HG03439 (cell line): ENCODE results near the gene C1orf198.
"Not testable (repeated sequence)": the region's sequence is repeated elsewhere in the genome, so short reads cannot be mapped to it uniquely, and the experiment has no call there.

Source experiments
- ATAC-seq: cut with Tn5 transposase; IDR thresholded peaks from one replicate; pipeline ENCODE4 v1.9.1; 2021; ENCODE audit warnings: mild to moderate bottlenecking, moderate library complexity; ENCODE audit not compliant: unreplicated experiment

The C1orf198 gene

DNA sequence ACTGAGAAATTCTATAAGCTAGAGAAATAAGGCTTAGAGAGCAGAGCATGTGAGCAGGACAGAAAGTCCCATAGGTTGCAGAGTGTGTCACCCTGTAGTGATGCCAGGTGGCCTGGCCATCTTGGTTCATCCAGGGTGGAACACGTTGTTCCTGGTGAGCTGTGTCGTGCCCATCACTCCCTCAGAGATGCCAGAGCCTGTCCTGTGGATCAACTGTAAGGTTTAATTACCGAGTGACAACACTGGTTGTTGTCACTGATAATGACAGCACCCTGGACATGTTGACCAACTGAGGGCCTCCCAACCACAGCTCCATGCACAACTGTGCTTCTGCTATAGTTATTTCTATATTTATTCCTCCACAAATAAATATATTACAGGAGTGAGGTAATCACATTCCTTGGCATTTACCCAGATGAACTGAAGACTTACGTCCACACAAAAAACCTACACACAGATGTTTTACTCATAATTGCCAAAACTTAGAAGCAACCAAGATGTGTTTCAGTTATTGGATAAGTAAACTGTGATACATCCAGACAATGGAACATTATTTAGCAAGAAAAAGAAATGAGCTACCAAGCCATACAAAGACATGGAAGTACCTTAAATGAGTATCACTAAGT lies 6.2 kb downstream of the C1orf198 start:
- no peak for ATAC-seq

DNA sequence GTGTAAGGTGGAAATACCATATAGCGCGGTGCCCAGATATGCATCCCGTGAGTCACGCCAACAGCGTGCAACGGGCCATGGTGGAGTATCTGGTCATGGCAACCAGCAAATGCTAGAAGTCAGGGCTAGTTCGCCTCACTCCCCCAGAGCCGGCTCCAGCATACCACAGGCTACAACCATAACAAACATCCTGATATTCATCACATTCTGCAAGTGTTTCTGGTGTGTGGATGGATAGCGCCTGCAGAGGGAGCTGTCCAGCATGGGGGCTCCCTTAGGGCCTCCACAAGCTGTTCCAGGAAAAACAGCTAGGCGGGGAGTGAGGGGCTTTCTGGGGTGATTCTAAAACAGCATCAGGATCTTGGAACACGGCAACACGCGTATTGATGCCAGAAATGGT lies 6.8 kb downstream of the C1orf198 start:
- no peak for ATAC-seq

DNA sequence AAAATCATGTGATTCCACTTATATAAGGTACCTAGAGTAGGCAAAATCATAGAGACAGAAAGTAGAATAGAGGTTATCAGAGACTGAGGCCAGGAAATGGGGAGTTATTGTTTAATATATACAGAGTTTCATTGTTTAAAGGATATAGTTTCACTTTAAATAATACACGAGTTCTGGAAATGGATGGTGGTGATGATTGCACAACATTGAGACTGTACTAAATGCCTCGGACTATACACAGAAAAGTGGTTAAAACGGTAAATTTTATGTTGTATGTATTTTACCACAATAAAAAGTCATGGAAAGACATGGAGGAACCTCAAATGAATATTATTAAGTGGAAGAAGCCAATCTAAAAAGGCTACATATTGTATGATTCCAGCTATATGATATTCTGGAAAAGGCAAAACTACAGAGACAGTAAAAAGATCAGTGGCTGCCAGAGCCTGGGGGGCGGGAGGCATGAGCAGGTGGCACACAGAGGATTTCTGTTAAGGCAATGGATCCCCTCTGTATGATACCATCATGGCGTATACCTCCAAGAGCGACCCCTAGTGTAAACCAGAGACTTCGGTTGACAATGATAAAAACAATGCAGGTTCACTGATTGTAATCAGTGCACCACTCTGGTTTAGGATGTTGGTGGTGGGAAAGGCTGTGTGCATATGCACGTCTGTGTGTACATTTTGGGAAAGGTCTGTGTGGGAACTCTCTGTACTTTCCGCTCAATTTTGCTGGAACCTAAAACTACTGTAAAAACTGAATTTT lies 7.5 kb downstream of the C1orf198 start:
- no peak for ATAC-seq

GRCh38 chr1:230858918-230859729 lies 9.2 kb downstream of the C1orf198 start:
- no peak for ATAC-seq

GRCh38 chr1:230858236-230858820 lies 10.0 kb downstream of the C1orf198 start:
- no peak for ATAC-seq

DNA sequence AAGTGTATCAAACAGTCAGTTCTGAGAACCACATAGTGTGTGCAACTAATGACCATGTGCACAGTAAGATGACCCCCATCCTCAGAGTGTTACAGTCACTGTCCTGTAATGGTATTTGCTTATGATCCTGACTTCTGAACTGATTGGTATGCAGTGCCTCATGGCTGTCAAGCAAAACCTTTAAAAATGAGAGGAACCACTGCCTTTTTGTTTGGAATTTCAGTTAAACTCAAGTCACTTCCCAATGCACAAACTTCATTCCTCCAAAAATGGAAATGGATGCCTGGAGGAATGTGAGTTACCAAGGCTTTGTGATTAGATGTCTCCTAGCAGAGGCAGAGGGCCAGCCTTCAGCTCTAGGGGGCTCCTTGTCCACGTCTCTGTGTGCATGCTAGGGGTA lies 10.5 kb downstream of the C1orf198 start:
- ATAC-seq = no peak

GRCh38 chr1:230857077-230857476 lies 11.2 kb downstream of the C1orf198 start:
- ATAC-seq = no peak

GRCh38 chr1:230855886-230856285 lies 12.4 kb downstream of the C1orf198 start:
- ATAC-seq = no peak

DNA sequence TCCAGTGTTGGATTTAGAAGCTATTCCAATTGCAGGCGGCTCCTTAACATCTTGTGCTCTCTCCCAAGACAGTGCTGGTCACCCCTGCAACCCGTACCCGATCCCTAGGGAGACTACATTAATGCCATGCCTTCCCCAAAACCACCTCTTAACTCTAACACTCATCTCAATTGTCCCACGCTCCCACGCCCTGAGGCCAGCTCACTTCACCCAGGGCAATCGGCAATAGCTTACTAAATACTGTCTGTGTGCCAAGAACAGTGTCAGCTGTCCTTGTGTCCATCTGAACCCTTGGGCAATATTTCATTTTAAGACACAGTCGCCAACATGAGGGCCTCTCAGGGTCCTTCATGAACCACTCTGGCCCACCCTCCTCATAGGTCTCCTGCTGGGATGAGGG lies 13.9 kb downstream of the C1orf198 start:
- no peak for ATAC-seq

- no peak for ATAC-seq
Observed at GRCh38 chr1:230853731-230854130, 14.6 kb downstream of the C1orf198 start.

DNA sequence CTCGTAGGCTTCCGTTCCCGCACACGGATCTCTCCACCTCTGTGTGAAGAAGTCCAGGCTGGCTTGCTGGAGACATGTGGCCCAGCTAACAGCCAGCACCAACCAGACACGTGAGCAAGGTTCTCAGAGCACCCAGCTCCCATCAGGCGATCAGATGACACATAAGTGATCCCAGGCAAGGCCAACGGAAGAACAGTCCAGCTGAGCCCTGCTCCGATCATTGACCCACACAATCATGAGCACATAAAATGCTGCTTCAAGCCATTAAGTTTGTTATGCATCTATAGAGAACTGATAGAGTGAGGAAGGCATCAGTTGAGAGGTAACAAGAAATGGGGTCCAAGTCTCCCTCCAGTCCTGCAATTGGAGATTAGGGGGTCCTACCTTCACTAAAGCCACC lies 15.4 kb downstream of the C1orf198 start:
- no peak for ATAC-seq

DNA sequence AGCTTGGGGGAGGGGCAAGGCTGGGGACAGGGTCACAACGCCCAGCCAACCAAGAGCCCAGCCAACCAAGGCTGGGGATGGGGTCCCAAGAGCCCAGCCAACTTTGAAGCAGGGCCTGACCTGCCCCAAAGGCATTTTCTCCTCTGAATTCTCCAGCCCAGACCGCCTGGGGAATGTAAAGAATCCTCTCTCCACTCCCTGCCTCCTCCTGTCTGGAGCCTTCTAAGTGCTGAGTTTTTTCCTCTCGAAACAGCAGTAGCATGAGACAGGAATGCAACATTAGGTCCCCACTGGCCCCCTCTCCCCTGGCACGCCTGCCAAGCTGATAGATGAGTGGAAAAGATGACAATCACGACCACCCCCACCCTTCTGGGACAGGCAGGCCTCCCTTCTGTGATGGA lies 17.0 kb downstream of the C1orf198 start:
- no peak for ATAC-seq

DNA sequence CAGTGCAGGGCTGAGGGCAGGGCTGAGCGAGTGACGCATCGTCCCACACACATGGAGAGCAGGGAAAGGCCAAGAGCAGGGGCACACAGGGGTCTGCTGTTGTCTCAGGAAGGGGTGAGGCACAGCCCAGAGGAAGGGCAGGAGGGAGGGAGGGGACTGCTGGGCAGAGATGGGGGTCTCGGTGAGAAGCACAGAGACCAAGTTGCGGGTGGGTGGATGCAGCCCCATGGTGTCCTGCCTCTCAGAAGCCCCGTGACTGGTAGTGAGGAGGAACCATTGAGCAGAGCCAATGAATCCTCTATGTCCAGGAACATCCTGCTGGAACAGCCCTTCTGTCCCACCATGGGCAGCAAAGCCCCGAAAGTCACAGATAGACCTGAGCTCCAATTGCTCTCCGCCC lies 17.8 kb downstream of the C1orf198 start:
- no peak for ATAC-seq

DNA sequence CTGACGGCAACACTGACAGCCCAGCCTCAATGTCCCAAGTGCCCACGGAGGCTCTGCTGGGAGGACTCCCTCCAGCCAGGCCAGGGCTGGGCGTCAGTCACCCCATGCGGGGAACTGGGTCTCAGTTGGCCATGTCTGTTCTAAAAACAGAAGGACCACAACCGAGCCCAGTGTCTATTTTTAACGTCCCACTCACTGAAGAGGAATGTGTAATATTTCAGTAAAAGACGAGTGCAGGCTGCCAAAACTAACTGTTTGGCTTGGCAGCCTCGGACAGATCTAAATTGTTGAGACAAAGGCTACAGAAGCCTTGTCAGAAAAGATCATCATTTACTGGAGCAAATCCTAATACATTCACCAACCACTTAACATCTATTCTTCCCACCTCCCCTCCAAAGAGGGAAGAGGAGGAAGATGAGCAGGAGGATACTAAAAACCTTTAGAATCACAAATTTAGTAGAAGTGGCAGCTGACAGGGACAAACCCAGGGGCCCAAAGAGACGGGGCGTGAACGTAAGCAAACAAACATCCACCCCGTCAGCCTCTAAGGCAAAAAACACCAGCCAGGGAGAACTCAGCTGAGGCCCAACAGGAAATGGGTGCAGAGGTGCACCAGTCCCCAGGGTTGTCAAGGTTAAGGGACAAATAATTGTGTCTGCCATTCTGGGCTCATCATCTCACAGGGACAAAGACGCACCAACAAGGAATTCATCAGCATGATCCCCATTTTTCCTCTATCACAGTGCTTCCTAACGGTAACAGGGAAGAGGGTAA lies 18.7 kb downstream of the C1orf198 start:
- no peak for ATAC-seq

GRCh38 chr1:230848235-230848634 lies 20.1 kb downstream of the C1orf198 start:
- ATAC-seq = no peak

DNA sequence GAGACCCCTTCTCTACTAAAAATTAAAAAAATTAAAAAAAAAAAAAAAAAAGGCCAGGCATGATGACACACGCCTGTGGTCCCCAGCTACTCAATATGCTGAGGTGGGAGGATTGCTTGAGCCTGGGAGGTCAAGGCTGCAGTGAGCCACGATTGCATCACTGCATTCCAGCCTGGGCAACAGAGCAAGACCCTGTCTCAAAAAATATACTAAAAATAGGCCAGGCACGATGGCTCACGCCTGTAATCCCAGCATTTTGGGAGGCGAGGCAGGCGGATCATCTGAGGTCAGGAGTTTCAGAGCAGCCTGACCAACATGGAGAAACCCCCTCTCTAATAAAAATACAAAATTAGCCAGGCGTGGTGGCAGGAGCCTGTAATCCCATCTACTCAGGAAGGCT lies 23.1 kb downstream of the C1orf198 start:
- not testable (repeated sequence) for ATAC-seq

DNA sequence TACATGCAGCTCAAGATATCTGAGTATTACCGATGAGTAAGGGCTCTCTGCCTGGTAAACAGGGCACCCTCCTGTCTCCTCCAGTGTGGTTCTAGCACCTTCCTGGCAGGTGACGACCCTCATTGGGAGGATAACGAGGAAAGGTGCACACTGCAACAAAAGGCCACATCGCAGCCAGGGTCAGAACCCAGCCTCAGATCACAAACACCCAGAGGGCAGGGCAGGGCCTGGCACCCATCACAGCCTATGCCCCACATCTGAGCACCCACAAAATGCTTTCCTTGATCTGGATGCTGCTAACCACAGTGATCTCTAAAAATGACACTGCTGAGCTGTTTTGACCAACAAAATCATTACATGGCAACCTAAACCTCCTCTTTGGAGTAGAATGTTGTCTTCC lies 23.8 kb downstream of the C1orf198 start:
- no peak for ATAC-seq

DNA sequence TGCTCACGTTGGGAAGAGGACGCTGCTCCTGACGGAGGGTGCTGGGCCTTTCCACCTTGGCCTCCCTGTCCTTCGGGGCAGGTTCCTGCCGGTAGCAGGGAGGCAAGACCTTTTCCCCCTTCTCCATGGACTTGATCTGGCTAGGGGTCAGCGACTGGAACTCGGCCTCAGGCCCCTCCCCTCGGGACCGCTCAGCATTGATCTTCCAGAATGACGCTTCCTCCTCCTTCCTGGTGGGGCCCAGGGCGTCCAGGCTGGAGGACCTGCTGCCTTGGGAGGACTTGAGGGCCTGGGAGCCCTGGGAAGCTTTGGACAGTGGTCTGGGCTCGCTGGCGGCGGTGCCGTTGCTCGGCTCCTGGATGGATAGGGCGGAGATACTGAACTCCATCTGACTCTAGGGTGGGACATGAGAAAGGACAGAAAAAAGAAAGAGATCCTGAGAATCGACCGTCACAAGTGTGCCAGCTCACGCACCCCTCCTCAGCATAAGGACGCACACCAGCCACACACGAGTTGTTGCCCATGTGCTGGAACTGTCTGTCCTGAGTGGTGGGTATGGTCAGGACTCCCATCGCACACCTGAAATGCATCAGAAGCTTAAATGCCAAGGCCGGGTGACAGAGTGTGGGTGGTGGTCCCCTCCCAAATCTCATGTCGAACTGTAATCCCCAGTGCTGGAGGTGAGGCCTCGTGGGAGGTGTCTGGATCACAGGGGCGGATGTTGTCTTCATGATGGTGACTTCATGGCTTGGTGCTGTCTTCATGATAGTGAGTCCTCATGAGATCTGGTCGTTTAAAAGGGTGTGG lies 24.6 kb downstream of the C1orf198 start:
- no peak for ATAC-seq

- no peak for ATAC-seq
Observed at GRCh38 chr1:230842801-230843200, 25.5 kb downstream of the C1orf198 start.

DNA sequence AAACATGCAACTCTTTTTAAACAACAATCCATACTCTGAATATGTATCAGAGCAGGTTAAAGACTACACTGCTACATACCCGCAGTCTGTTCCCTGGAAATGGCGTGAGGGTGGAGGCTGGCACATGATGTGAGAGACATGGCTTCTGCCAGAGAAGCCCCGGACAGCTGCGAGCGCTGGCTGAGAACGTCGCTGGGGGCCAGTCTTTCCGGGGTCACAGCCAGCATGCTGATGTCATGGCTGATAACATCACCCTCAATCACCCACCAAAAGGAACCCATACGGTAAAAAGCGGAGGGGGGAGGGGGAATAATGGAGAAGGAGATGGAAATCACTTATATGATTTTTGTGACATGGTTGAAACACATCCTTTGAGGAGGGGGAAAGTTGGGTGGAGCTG lies 29.1 kb downstream of the C1orf198 start:
- no peak for ATAC-seq
